ENCODE data around the gene SPINT2.

The SPINT2 gene

DNA sequence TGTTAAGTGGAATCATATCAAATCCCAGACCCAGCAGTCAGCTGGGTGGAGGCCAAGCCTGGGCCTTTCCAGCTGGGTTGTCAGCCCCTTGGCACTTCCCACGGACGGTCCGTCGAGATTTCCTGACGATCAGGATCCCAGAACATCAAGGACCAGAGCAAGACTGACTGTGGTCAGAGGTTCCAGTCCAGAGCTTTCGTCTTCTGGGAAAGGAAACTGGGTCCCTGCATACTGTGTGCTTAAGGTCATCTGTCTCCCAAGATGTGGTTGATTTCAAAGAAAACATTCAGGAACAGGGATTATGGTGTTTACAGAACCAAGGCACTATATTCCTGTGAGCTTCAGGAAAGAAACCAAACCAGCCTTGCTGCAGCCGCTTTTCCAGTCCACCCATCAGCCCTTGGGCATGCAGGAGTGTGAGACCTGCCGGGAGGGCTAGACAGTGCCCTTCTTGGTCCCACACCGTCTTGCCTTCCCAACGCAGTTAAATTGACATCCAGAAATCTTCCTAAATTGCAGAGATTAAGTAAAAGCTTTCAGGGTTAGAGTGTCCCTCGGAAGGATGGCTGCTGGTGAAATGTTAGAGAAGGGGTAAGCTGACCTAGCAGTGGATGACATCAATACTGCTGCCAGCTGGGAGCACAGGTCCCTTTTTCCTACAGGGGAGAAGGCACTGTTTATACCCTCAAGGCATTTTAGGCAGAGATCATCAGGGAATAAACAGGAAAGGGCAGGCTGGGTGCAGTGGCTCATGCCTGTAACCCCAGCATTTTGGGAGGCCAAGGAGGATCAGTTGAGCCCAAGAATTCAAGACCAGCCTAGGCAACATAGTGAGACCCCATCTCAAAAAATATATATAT lies 34.7 kb downstream of the SPINT2 start:
- Histone ChIP-seq H3K23ac (ENCODE audit: low read depth, low read length, poor library complexity) (no peak overlapping the region), H3K4me1 (ENCODE audit: control insufficient read depth in 2 of 2, insufficient read depth in 1 of 2, low read depth in 1 of 2, low read length in 2 of 2) (peaks cover 1 to 7% of the 10 kb centered on the region in 2 donors), H2AFZ (ENCODE audit: low read length) (no peak overlapping the region), H3K4ac (ENCODE audit: low read length) (no peak overlapping the region), H2AK5ac (ENCODE audit: low read depth, low read length) (no peak overlapping the region), H3K14ac (ENCODE audit: low read length) (no peak overlapping the region), H2BK5ac (ENCODE audit: low read length) (no peak overlapping the region), H2BK15ac (ENCODE audit: low read length) (no peak overlapping the region), H3K79me1 (ENCODE audit: low read depth, low read length) (no peaks in the 10 kb centered on the region), H4K91ac (ENCODE audit: low read depth, low read length, poor library complexity) (no peak overlapping the region), H2BK12ac (ENCODE audit: low read length) (no peak overlapping the region), H3K4me2 (ENCODE audit: insufficient read depth, low read length, poor library complexity, severe bottlenecking) (no peak overlapping the region), H3K9me3 (replicated peaks in 1 of 2; ENCODE audit: control insufficient read depth in 2 of 2, insufficient read depth in 1 of 2, low read depth in 1 of 2, low read length in 2 of 2) (no peaks in the 10 kb centered on the region), H2BK120ac (ENCODE audit: low read depth, low read length) (no peak overlapping the region), H4K8ac (ENCODE audit: low read depth, low read length) (no peak overlapping the region), H3K27ac (replicated peaks; ENCODE audit: low read length) (no peak overlapping the region), H3K4me3 (ENCODE audit: low read length in 2 of 2) (peak overlapping the region in 1 of 2 donors; percentile 1), H3K18ac (ENCODE audit: low read length) (no peak overlapping the region), H3K9ac (ENCODE audit: low read depth, low read length, poor library complexity) (no peak overlapping the region), H3K27me3 (ENCODE audit: control insufficient read depth in 3 of 3, insufficient read depth in 3 of 3, low read depth in 1 of 3, low read length in 3 of 3) (peaks cover 0 to 6% (median 4%) of the 10 kb centered on the region in 3 experiments), H3K36me3 (replicated peaks in 1 of 2; ENCODE audit: control insufficient read depth in 2 of 2, insufficient read depth in 2 of 2, low read length in 2 of 2) (no peaks in the 10 kb centered on the region)
- no CpG with 5 or more reads among the region's 11 CpGs for WGBS, 2 donors (ENCODE audit: extremely low coverage in 2 of 2, insufficient read length in 2 of 2, insufficient replicate concordance in 1 of 2)
- no peak for DNase-seq (ENCODE audit: low spot score)

DNA sequence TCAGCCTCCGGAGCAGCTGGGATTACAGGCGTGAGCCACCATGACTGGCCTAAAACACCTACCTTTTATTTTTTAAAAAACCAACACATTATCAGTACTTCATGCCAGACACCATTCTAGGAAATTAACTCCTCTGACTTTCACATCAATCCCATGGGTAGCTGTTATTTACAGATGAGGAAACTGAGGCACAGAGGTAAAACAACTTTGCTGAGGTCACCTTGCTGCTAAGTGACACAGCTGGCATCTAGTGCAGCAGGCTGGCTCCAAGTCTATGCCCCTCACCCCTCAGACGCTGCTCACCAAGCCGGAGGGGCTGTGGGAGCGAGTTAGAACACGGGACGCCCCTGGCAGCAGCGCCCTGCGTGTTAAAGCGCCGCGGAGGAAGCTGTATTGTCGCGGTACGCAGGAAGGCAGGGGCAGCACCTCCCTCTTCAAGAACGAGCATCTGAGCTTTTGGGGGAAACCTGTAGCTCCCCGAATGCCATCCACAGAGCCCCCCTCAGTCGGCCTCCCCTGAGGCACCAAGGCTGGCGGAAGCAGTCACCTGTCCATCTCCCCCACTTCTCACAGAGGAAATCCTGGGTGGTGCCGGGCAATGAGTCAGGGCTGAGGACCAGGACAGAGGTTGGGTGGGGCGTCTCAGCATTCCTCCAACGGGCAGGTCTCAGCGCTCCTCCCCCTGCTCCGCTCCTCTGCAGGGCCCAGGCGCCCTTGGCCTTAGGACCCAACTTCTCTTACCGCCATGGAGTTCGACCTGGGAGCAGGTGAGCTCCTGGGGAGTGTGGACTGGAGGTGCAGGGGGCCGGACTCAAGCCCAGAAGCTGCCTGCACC lies 39.4 kb downstream of the SPINT2 start, which contains the start of gene C19orf33:
C19orf33 (plus strand) TSS at position 735 of the 835 bp plus-strand sequence; CDS start at position 746, 11 bp downstream.
- H3K4me3 ChIP-seq (ENCODE audit: low read length in 2 of 2): peak within 1 kb of the TSS in 1 of 2 donors; percentile 53
- H2AK5ac ChIP-seq (ENCODE audit: low read depth, low read length): peak within 1 kb of the TSS; percentile 98
- no peak within 1 kb of the TSS for H3K27ac ChIP-seq (replicated peaks; ENCODE audit: low read length)
- H3K18ac ChIP-seq (ENCODE audit: low read length): peak within 1 kb of the TSS; percentile 81
- peak within 1 kb of the TSS; percentile 73 for H2BK12ac ChIP-seq (ENCODE audit: low read length)
- peak within 1 kb of the TSS; percentile 98 for H3K14ac ChIP-seq (ENCODE audit: low read length)
- peaks cover 5 to 15% of the 10 kb centered on the region in 2 donors for H3K4me1 ChIP-seq (ENCODE audit: control insufficient read depth in 2 of 2, insufficient read depth in 1 of 2, low read depth in 1 of 2, low read length in 2 of 2)
- peaks cover 15 to 19% of the 10 kb centered on the region in 2 donors for H3K36me3 ChIP-seq (replicated peaks in 1 of 2; ENCODE audit: control insufficient read depth in 2 of 2, insufficient read depth in 2 of 2, low read length in 2 of 2)
- no peak within 1 kb of the TSS for H2AFZ ChIP-seq (ENCODE audit: low read length)
- no peak within 1 kb of the TSS for H2BK5ac ChIP-seq (ENCODE audit: low read length)
- peak within 1 kb of the TSS; percentile 52 for H3K4me2 ChIP-seq (ENCODE audit: insufficient read depth, low read length, poor library complexity, severe bottlenecking)
- peak within 1 kb of the TSS; percentile 99 for H3K23ac ChIP-seq (ENCODE audit: low read depth, low read length, poor library complexity)
- H4K91ac ChIP-seq (ENCODE audit: low read depth, low read length, poor library complexity): no peak within 1 kb of the TSS
- peak within 1 kb of the TSS; percentile 63 for H3K9ac ChIP-seq (ENCODE audit: low read depth, low read length, poor library complexity)
- H2BK15ac ChIP-seq (ENCODE audit: low read length): peak within 1 kb of the TSS; percentile 100
- H3K9me3 ChIP-seq (replicated peaks in 1 of 2; ENCODE audit: control insufficient read depth in 2 of 2, insufficient read depth in 1 of 2, low read depth in 1 of 2, low read length in 2 of 2): no peaks in the 10 kb centered on the region
- H2BK120ac ChIP-seq (ENCODE audit: low read depth, low read length): no peak within 1 kb of the TSS
- no peak for DNase-seq (ENCODE audit: low spot score)
- H4K8ac ChIP-seq (ENCODE audit: low read depth, low read length): no peak within 1 kb of the TSS
- WGBS, 2 donors (ENCODE audit: extremely low coverage in 2 of 2, insufficient read length in 2 of 2, insufficient replicate concordance in 1 of 2): no CpG with 5 or more reads among the region's 28 CpGs
- no peak within 1 kb of the TSS for H3K4ac ChIP-seq (ENCODE audit: low read length)
- peaks cover 0 to 11% (median 4%) of the 10 kb centered on the region in 3 experiments for H3K27me3 ChIP-seq (ENCODE audit: control insufficient read depth in 3 of 3, insufficient read depth in 3 of 3, low read depth in 1 of 3, low read length in 3 of 3)
- H3K79me1 ChIP-seq (ENCODE audit: low read depth, low read length): peaks cover 2% of the 10 kb centered on the region

DNA sequence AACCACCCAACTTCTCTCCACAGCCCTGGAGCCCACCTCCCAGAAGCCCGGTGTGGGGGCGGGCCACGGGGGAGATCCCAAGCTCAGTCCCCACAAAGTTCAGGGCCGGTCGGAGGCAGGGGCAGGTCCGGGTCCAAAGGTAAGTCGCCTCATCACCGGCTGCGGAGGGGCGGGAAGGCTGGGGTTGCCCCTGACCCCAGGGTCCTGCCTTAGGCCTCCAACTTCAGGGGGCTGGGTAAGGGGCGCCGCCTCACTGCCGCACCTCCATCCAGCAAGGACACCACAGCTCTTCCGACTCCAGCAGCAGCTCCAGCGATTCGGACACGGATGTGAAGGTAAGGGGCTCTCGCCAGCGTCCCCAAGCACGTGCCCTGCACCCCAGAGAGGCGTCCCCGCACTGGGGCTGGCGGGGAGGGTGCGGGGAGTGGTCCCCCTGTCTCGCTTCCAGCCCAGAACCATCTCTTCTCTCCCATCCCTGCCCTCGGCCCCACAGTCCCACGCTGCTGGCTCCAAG lies 40.0 kb downstream of the SPINT2 start:
- Histone ChIP-seq H3K4me3 (ENCODE audit: low read length in 2 of 2) (no peak overlapping the region), H3K27ac (replicated peaks; ENCODE audit: low read length) (no peak overlapping the region)

More for the DNA sequence above, 40.0 kb downstream of the SPINT2 start:
- H3K27me3 ChIP-seq (ENCODE audit: control insufficient read depth in 3 of 3, insufficient read depth in 3 of 3, low read depth in 1 of 3, low read length in 3 of 3): peaks cover 0 to 11% (median 0%) of the 10 kb centered on the region in 3 experiments
- peak overlapping the region; percentile 98 for H2AK5ac ChIP-seq (ENCODE audit: low read depth, low read length)
- H3K23ac ChIP-seq (ENCODE audit: low read depth, low read length, poor library complexity): peak overlapping the region; percentile 80
- H3K4ac ChIP-seq (ENCODE audit: low read length): no peak overlapping the region
- peak overlapping the region; percentile 100 for H2BK15ac ChIP-seq (ENCODE audit: low read length)
- no peak overlapping the region for H2AFZ ChIP-seq (ENCODE audit: low read length)
- DNase-seq (ENCODE audit: low spot score): no peak
- peak overlapping the region; percentile 52 for H3K4me2 ChIP-seq (ENCODE audit: insufficient read depth, low read length, poor library complexity, severe bottlenecking)
- peak overlapping the region; percentile 81 for H3K18ac ChIP-seq (ENCODE audit: low read length)
- peak overlapping the region; percentile 73 for H2BK12ac ChIP-seq (ENCODE audit: low read length)
- H3K14ac ChIP-seq (ENCODE audit: low read length): peak overlapping the region; percentile 98
- H2BK120ac ChIP-seq (ENCODE audit: low read depth, low read length): no peak overlapping the region
- peaks cover 15 to 23% of the 10 kb centered on the region in 2 donors for H3K36me3 ChIP-seq (replicated peaks in 1 of 2; ENCODE audit: control insufficient read depth in 2 of 2, insufficient read depth in 2 of 2, low read length in 2 of 2)
- no peak overlapping the region for H4K91ac ChIP-seq (ENCODE audit: low read depth, low read length, poor library complexity)
- H3K9ac ChIP-seq (ENCODE audit: low read depth, low read length, poor library complexity): peak overlapping the region; percentile 63
- H3K79me1 ChIP-seq (ENCODE audit: low read depth, low read length): peaks cover 2% of the 10 kb centered on the region
- no peak overlapping the region for H2BK5ac ChIP-seq (ENCODE audit: low read length)
- H3K4me1 ChIP-seq (ENCODE audit: control insufficient read depth in 2 of 2, insufficient read depth in 1 of 2, low read depth in 1 of 2, low read length in 2 of 2): peaks cover 5 to 15% of the 10 kb centered on the region in 2 donors
- H3K9me3 ChIP-seq (replicated peaks in 1 of 2; ENCODE audit: control insufficient read depth in 2 of 2, insufficient read depth in 1 of 2, low read depth in 1 of 2, low read length in 2 of 2): no peaks in the 10 kb centered on the region
- no CpG with 5 or more reads among the region's 27 CpGs for WGBS, 2 donors (ENCODE audit: extremely low coverage in 2 of 2, insufficient read length in 2 of 2, insufficient replicate concordance in 1 of 2)
- H4K8ac ChIP-seq (ENCODE audit: low read depth, low read length): no peak overlapping the region

Data from neuronal stem cell (in vitro differentiated cells).